Osteocyte (in vitro differentiated cells): ENCODE measurements around the gene ACACA. TPM values are rescaled to one million over a fixed set of nuclear protein-coding genes. Genes with fewer than 3 reads are reported as not detected.
"Not testable (repeated sequence)": the region's sequence is repeated elsewhere in the genome, so short reads cannot be mapped to it uniquely, and the experiment has no call there.

Source experiments
- DNase-seq: peaks from one replicate; pipeline ENCODE4 v3.0.0; 2021; ENCODE audit warnings: mixed read lengths; ENCODE audit not compliant: unreplicated experiment; ENCODE audit errors: extremely low spot score
- H3K27ac Mint-ChIP-seq: one replicate; pipeline ENCODE4 v1.8.0; 2021; ENCODE audit warnings: mild to moderate bottlenecking, mixed read lengths; ENCODE audit not compliant: unreplicated experiment
- H3K27me3 Mint-ChIP-seq: one replicate; pipeline ENCODE4 v1.8.0; 2021; ENCODE audit warnings: mixed read lengths; ENCODE audit not compliant: unreplicated experiment
- H3K36me3 Mint-ChIP-seq: one replicate; pipeline ENCODE4 v1.8.0; 2021; ENCODE audit warnings: mixed read lengths; ENCODE audit not compliant: unreplicated experiment
- H3K4me1 Mint-ChIP-seq: one replicate; pipeline ENCODE4 v1.8.0; 2021; ENCODE audit warnings: mixed read lengths; ENCODE audit not compliant: unreplicated experiment
- H3K4me3 Mint-ChIP-seq: one replicate; pipeline ENCODE4 v1.8.0; 2021; ENCODE audit warnings: mild to moderate bottlenecking, moderate library complexity, mixed read lengths; ENCODE audit not compliant: unreplicated experiment
- H3K9me3 Mint-ChIP-seq: one replicate; pipeline ENCODE4 v1.8.0; 2021; ENCODE audit warnings: mixed read lengths; ENCODE audit not compliant: unreplicated experiment
- CTCF ChIP-seq: fragments of 200-600 bp; sonication (generic); IDR thresholded peaks from 2 replicates; pipeline ENCODE4 v1.5.0; 2021; ENCODE audit warnings: antibody characterized with exemption, mild to moderate bottlenecking, moderate library complexity
- total RNA-seq: library from RNA; stranded (reverse); gene quantifications from 2 replicates; pipeline ENCODE4 v1.2.1, GENCODE V29; 2021

Gene ACACA
- total RNA-seq, 1 donor from 2014 or later: 63.5 TPM

- no peak for TF ChIP-seq CTCF
- H3K4me1 Mint-ChIP-seq: peaks cover 19% of the 10 kb centered on the region
- H3K9me3 Mint-ChIP-seq: no peaks in the 10 kb centered on the region
- H3K27ac Mint-ChIP-seq: no peak overlapping the region
- H3K27me3 Mint-ChIP-seq: no peaks in the 10 kb centered on the region
- DNase-seq: no peak
- H3K4me3 Mint-ChIP-seq: no peak overlapping the region
- H3K36me3 Mint-ChIP-seq: peaks cover 26% of the 10 kb centered on the region
Observed at GRCh38 chr17:37410357-37410756, 3.7 kb upstream of the ACACA start.

GRCh38 chr17:37408145-37408479 lies 1.5 kb upstream of the ACACA start:
- H3K9me3 Mint-ChIP-seq, DNase-seq, H3K27me3 Mint-ChIP-seq: not testable (repeated sequence)
- Mint-ChIP-seq H3K4me3 (peak overlapping the region; percentile 83), H3K4me1 (peaks cover 27% of the 10 kb centered on the region), H3K27ac (peak overlapping the region; percentile 91), H3K36me3 (peaks cover 11% of the 10 kb centered on the region)

GRCh38 chr17:37405955-37406634 lies 541 bp downstream of the ACACA start:
- no peak for TF ChIP-seq CTCF
- peak overlapping the region; percentile 96 for H3K4me3 Mint-ChIP-seq
- no peaks in the 10 kb centered on the region for H3K9me3 Mint-ChIP-seq
- H3K36me3 Mint-ChIP-seq: peaks cover 4% of the 10 kb centered on the region
- H3K27me3 Mint-ChIP-seq: no peaks in the 10 kb centered on the region
- peaks cover 27% of the 10 kb centered on the region for H3K4me1 Mint-ChIP-seq
- H3K27ac Mint-ChIP-seq: peak overlapping the region; percentile 95
- DNase-seq: no peak

- H3K27ac Mint-ChIP-seq: peak overlapping the region; percentile 95
- peaks cover 27% of the 10 kb centered on the region for H3K4me1 Mint-ChIP-seq
- H3K36me3 Mint-ChIP-seq, DNase-seq, H3K27me3 Mint-ChIP-seq, H3K9me3 Mint-ChIP-seq: not testable (repeated sequence)
- H3K4me3 Mint-ChIP-seq: peak overlapping the region; percentile 96
Observed at GRCh38 chr17:37405522-37405921, 1.1 kb downstream of the ACACA start.

GRCh38 chr17:37400505-37400904 lies 6.1 kb downstream of the ACACA start:
- no peak for DNase-seq
- Mint-ChIP-seq H3K4me3 (no peak overlapping the region), H3K27me3 (no peaks in the 10 kb centered on the region), H3K9me3 (no peaks in the 10 kb centered on the region), H3K27ac (no peak overlapping the region), H3K36me3 (no peaks in the 10 kb centered on the region), H3K4me1 (peaks cover 14% of the 10 kb centered on the region)
- no peak for TF ChIP-seq CTCF

GRCh38 chr17:37399265-37399803 lies 7.3 kb downstream of the ACACA start:
- H3K9me3 Mint-ChIP-seq: no peaks in the 10 kb centered on the region
- DNase-seq: no peak
- no peaks in the 10 kb centered on the region for H3K36me3 Mint-ChIP-seq
- no peak overlapping the region for H3K4me3 Mint-ChIP-seq
- H3K27ac Mint-ChIP-seq: no peak overlapping the region
- H3K27me3 Mint-ChIP-seq: no peaks in the 10 kb centered on the region
- no peak for TF ChIP-seq CTCF
- H3K4me1 Mint-ChIP-seq: peaks cover 5% of the 10 kb centered on the region
